Activated CD8-positive, alpha-beta T cell treated with anti-CD3 and anti-CD28 coated beads, Interleukin-2, amount 10 ng/mL, durations not matched to agents 7 days and 5 days (primary cell): Measurements from ENCODE around the gene STX16. TPM values are rescaled to one million over a fixed set of nuclear protein-coding genes. Genes with fewer than 3 reads are reported as not detected.

Experiments
- ATAC-seq: fragments of 150-1000 bp; cut with Tn5 transposase; one replicate; pipeline ENCODE4 v1.10.0; 2021; ENCODE audit warnings: moderate library complexity
- CTCF ChIA-PET: fragments of 350-600 bp; sonication (Branson Sonifier 250); formaldehyde crosslinking; loops from one replicate; lab custom pipeline; 2021; ENCODE audit warnings: antibody characterized with exemption; lab: Charles Lee
- POLR2A ChIA-PET: fragments of 350-600 bp; sonication (Branson Sonifier 250); formaldehyde crosslinking; loops from one replicate; lab custom pipeline; 2021; ENCODE audit warnings: antibody characterized with exemption; lab: Charles Lee
- DNase-seq: peaks from one replicate; pipeline ENCODE4 v3.0.0-alpha.2; 2020
- H3K27ac Mint-ChIP-seq: one replicate; pipeline ENCODE4 v1.8.0; 2021; ENCODE audit warnings: mild to moderate bottlenecking, mixed read lengths
- H3K27me3 Mint-ChIP-seq: one replicate; pipeline ENCODE4 v1.8.0; 2021; ENCODE audit warnings: low read depth, mixed read lengths
- H3K36me3 Mint-ChIP-seq: one replicate; pipeline ENCODE4 v1.8.0; 2021; ENCODE audit warnings: low read depth, mixed read lengths
- H3K4me1 Mint-ChIP-seq: one replicate; pipeline ENCODE4 v1.8.0; 2021; ENCODE audit warnings: low read depth, mixed read lengths
- H3K4me3 Mint-ChIP-seq: one replicate; pipeline ENCODE4 v1.8.0; 2021; ENCODE audit warnings: mild to moderate bottlenecking, mixed read lengths
- H3K9me3 Mint-ChIP-seq: one replicate; pipeline ENCODE4 v1.8.0; 2022; ENCODE audit warnings: mixed read lengths; ENCODE audit not compliant: insufficient read depth
- total RNA-seq, 2 experiments: library from RNA; stranded (reverse); gene quantifications; one replicate each; pipeline ENCODE4 v1.2.3, GENCODE V29; 2021

STX16 gene
- total RNA-seq, 2 experiments from 2014 or later = 128 to 136 TPM

- ChIA-PET CTCF (interaction anchor here (1.5 kb wide), 1 partner anchor 9 kb away, joined by 4 read pairs; no protein-coding TSS in a partner anchor), POLR2A (no interaction called here)
- ATAC-seq = no peak
- Mint-ChIP-seq H3K4me3 (no peak overlapping the region), H3K36me3 (no peaks in the 10 kb centered on the region), H3K4me1 (no peaks in the 10 kb centered on the region), H3K27me3 (no peaks in the 10 kb centered on the region), H3K27ac (no peak overlapping the region), H3K9me3 (no peaks in the 10 kb centered on the region)
- DNase-seq = peak; percentile 14
Observed at GRCh38 chr20:58712151-58712791, 61.2 kb downstream of the STX16 start.

GRCh38 chr20:58712806-58713731 is 62.0 kb downstream of the STX16 start:
- no peaks in the 10 kb centered on the region for H3K9me3 Mint-ChIP-seq
- no peaks in the 10 kb centered on the region for H3K27me3 Mint-ChIP-seq
- H3K4me3 Mint-ChIP-seq = no peak overlapping the region
- CTCF ChIA-PET = no interaction called here
- ATAC-seq = no peak
- POLR2A ChIA-PET = no interaction called here
- DNase-seq = peak; percentile 12
- H3K27ac Mint-ChIP-seq = no peak overlapping the region
- no peaks in the 10 kb centered on the region for H3K36me3 Mint-ChIP-seq
- no peaks in the 10 kb centered on the region for H3K4me1 Mint-ChIP-seq

- no peak overlapping the region for H3K27ac Mint-ChIP-seq
- DNase-seq (peak; percentile 17), ATAC-seq (no peak)
- H3K4me3 Mint-ChIP-seq = no peak overlapping the region
- ChIA-PET CTCF (no interaction called here), POLR2A (no interaction called here)
- H3K27me3 Mint-ChIP-seq = no peaks in the 10 kb centered on the region
- no peaks in the 10 kb centered on the region for H3K4me1 Mint-ChIP-seq
- H3K9me3 Mint-ChIP-seq = no peaks in the 10 kb centered on the region
- no peaks in the 10 kb centered on the region for H3K36me3 Mint-ChIP-seq
Observed at GRCh38 chr20:58713801-58714339, 62.8 kb downstream of the STX16 start.

GRCh38 chr20:58714340-58714922 is 63.3 kb downstream of the STX16 start:
- Mint-ChIP-seq H3K36me3 (no peaks in the 10 kb centered on the region), H3K4me3 (no peak overlapping the region), H3K4me1 (no peaks in the 10 kb centered on the region), H3K9me3 (no peaks in the 10 kb centered on the region), H3K27ac (no peak overlapping the region), H3K27me3 (no peaks in the 10 kb centered on the region)
- no peak for ATAC-seq
- DNase-seq = peak; percentile 15
- POLR2A ChIA-PET = no interaction called here
- CTCF ChIA-PET = no interaction called here

GRCh38 chr20:58714923-58715351 is 63.9 kb downstream of the STX16 start:
- DNase-seq = no peak
- Mint-ChIP-seq H3K36me3 (no peaks in the 10 kb centered on the region), H3K4me1 (no peaks in the 10 kb centered on the region), H3K27ac (no peak overlapping the region), H3K4me3 (no peak overlapping the region), H3K9me3 (no peaks in the 10 kb centered on the region), H3K27me3 (no peaks in the 10 kb centered on the region)
- CTCF ChIA-PET = no interaction called here
- no peak for ATAC-seq
- POLR2A ChIA-PET = no interaction called here

- no peaks in the 10 kb centered on the region for H3K27me3 Mint-ChIP-seq
- POLR2A ChIA-PET = no interaction called here
Observed at GRCh38 chr20:58715391-58715800, 64.3 kb downstream of the STX16 start.

GRCh38 chr20:58715801-58716475 is 64.9 kb downstream of the STX16 start:
- Mint-ChIP-seq H3K4me3 (no peak overlapping the region), H3K27me3 (peaks cover 2% of the 10 kb centered on the region), H3K36me3 (no peaks in the 10 kb centered on the region), H3K27ac (no peak overlapping the region), H3K4me1 (no peaks in the 10 kb centered on the region), H3K9me3 (no peaks in the 10 kb centered on the region)
- no peak for ATAC-seq
- ChIA-PET CTCF (no interaction called here), POLR2A (no interaction called here)
- peak; percentile 9 for DNase-seq

More at GRCh38 chr20:58715391-58715800, 64.3 kb downstream of the STX16 start:
- no peaks in the 10 kb centered on the region for H3K36me3 Mint-ChIP-seq
- no peak overlapping the region for H3K27ac Mint-ChIP-seq
- H3K4me3 Mint-ChIP-seq = no peak overlapping the region
- DNase-seq (no peak), ATAC-seq (no peak)
- CTCF ChIA-PET = no interaction called here
- no peaks in the 10 kb centered on the region for H3K9me3 Mint-ChIP-seq
- H3K4me1 Mint-ChIP-seq = no peaks in the 10 kb centered on the region

GRCh38 chr20:58716476-58717277 is 65.6 kb downstream of the STX16 start:
- CTCF ChIA-PET = no interaction called here
- POLR2A ChIA-PET = no interaction called here
- H3K27ac Mint-ChIP-seq = no peak overlapping the region

GRCh38 chr20:58717278-58718091 is 66.4 kb downstream of the STX16 start:
- H3K27me3 Mint-ChIP-seq = peaks cover 11% of the 10 kb centered on the region
- CTCF ChIA-PET = no interaction called here
- POLR2A ChIA-PET = no interaction called here
- no peak overlapping the region for H3K4me3 Mint-ChIP-seq
- DNase-seq (peak; percentile 17), ATAC-seq (no peak)
- no peaks in the 10 kb centered on the region for H3K9me3 Mint-ChIP-seq
- H3K4me1 Mint-ChIP-seq = no peaks in the 10 kb centered on the region
- H3K27ac Mint-ChIP-seq = no peak overlapping the region
- no peaks in the 10 kb centered on the region for H3K36me3 Mint-ChIP-seq

More at GRCh38 chr20:58716476-58717277, 65.6 kb downstream of the STX16 start:
- no peaks in the 10 kb centered on the region for H3K36me3 Mint-ChIP-seq
- DNase-seq (peak; percentile 14), ATAC-seq (no peak)
- peaks cover 7% of the 10 kb centered on the region for H3K27me3 Mint-ChIP-seq
- H3K4me1 Mint-ChIP-seq = no peaks in the 10 kb centered on the region
- H3K9me3 Mint-ChIP-seq = no peaks in the 10 kb centered on the region
- H3K4me3 Mint-ChIP-seq = no peak overlapping the region

- Mint-ChIP-seq H3K36me3 (no peaks in the 10 kb centered on the region), H3K4me1 (no peaks in the 10 kb centered on the region)
- no peak for DNase-seq
Observed at GRCh38 chr20:58718121-58718563, 67.1 kb downstream of the STX16 start.

More at GRCh38 chr20:58718121-58718563, 67.1 kb downstream of the STX16 start:
- Mint-ChIP-seq H3K27ac (no peak overlapping the region), H3K9me3 (no peaks in the 10 kb centered on the region), H3K27me3 (peaks cover 16% of the 10 kb centered on the region), H3K4me3 (no peak overlapping the region)
- CTCF ChIA-PET = no interaction called here
- POLR2A ChIA-PET = no interaction called here
- no peak for ATAC-seq
